HepG2 (cell line): ENCODE data around the gene CD200. TPM values are rescaled to one million over a fixed set of nuclear protein-coding genes. Genes with fewer than 3 reads are reported as not detected.

ENCODE experiments used
- ATAC-seq: fragments of 200-7000 bp; cut with Tn5 transposase; 3 replicates; pipeline ENCODE4 v1.9.1; 2020; ENCODE audit warnings: mild to moderate bottlenecking, moderate library complexity
- BruUV-seq: library from RNA; stranded (reverse); fragments of 400-500 nt; replicated peaks from 2 replicates; lab custom pipeline; 2021; lab: Mats Ljungman, UMichigan
- CTCF ChIA-PET: fragments of 300-600 bp; formaldehyde crosslinking; extraction: SDS; loops from one replicate; lab custom pipeline; 2021; ENCODE audit warnings: low total read pairs, inconsistent platforms, low intra/inter-chr PET ratio; lab: Yijun Ruan, JAX
- POLR2A ChIA-PET: fragments of 350-600 bp; sonication (Branson Sonifier 250); formaldehyde crosslinking; loops from one replicate; lab custom pipeline; 2020; ENCODE audit warnings: antibody characterized with exemption, inconsistent platforms; lab: Yijun Ruan, JAX
- DNase-seq: peaks from one replicate; pipeline ENCODE4 v3.0.0-alpha.2; 2015; ENCODE audit warnings: low spot score
- FAIRE-seq: peaks from 3 replicates; lab custom pipeline; 2011; peaks lifted over from hg19 to GRCh38; lab: Jason Lieb, UNC
- H2AFZ ChIP-seq: one replicate; pipeline ENCODE4 v1.6.1; 2011; ENCODE audit warnings: low read length, inconsistent platforms
- H3K27ac ChIP-seq: fragments of 300-600 bp; 3 replicates; pipeline ENCODE4 v1.8.0; 2011; ENCODE audit warnings: mixed run types, mild to moderate bottlenecking, mixed read lengths, low read length, inconsistent platforms; ENCODE audit not compliant: insufficient read depth; ENCODE audit errors: extremely low read length
- H3K27me3 ChIP-seq, 2 experiments: fragments of 200-600 bp in 1 of 2; 2 replicates in 1 of 2; 3 replicates in 1 of 2; pipeline versions ENCODE4 v1.6.0 to v1.8.0; 2011; ENCODE audit warnings: low read length in 2 of 2, mild to moderate bottlenecking in 2 of 2, moderate library complexity in 2 of 2, inconsistent platforms in 1 of 2; ENCODE audit not compliant: insufficient read depth in 2 of 2, control insufficient read depth in 1 of 2
- H3K36me3 ChIP-seq, 2 experiments: fragments of 200-600 bp in 1 of 2; replicated peaks in 1 of 2; 2 replicates in 1 of 2; 3 replicates in 1 of 2; pipeline versions ENCODE4 v1.5.1 to v1.8.0; 2011; ENCODE audit warnings: low read length in 2 of 2, inconsistent platforms in 1 of 2; ENCODE audit not compliant: insufficient read depth in 2 of 2, control insufficient read depth in 1 of 2
- H3K4me1 ChIP-seq: 2 replicates; pipeline ENCODE4 v1.5.1; 2012; ENCODE audit warnings: low read length, inconsistent platforms; ENCODE audit not compliant: insufficient read depth
- H3K4me2 ChIP-seq: 2 replicates; pipeline ENCODE4 v1.6.0; 2011; ENCODE audit warnings: low read depth, low read length, inconsistent platforms
- H3K4me3 ChIP-seq, 3 experiments: fragments of 200-600 bp in 1 of 3; sonication (generic), shearing (Covaris generic) in 1 of 3; replicated peaks in 1 of 3; 2 replicates each; pipeline ENCODE4 v1.5.1; 2011 to 2016; ENCODE audit warnings: low read length in 3 of 3, inconsistent platforms in 2 of 3, low read depth in 2 of 3, mild to moderate bottlenecking in 2 of 3, control low read depth in 1 of 3, mixed read lengths in 1 of 3; ENCODE audit not compliant: insufficient read depth in 1 of 3
- H3K79me2 ChIP-seq: one replicate; pipeline ENCODE4 v1.6.1; 2011; ENCODE audit warnings: low read length, inconsistent platforms; ENCODE audit not compliant: insufficient read depth
- H3K9ac ChIP-seq: 2 replicates; pipeline ENCODE4 v1.6.0; 2011; ENCODE audit warnings: mild to moderate bottlenecking, low read depth, low read length, inconsistent platforms; ENCODE audit not compliant: insufficient read depth
- H3K9me3 ChIP-seq: 2 replicates; pipeline ENCODE4 v1.5.1; 2012; ENCODE audit warnings: mild to moderate bottlenecking, low read length
- H4K20me1 ChIP-seq: 2 replicates; pipeline ENCODE4 v1.6.0; 2011; ENCODE audit warnings: inconsistent platforms, mild to moderate bottlenecking, low read length, moderate library complexity; ENCODE audit not compliant: insufficient read depth
- ERF ChIP-seq: IDR thresholded peaks from 2 replicates; pipeline ENCODE4 v1.6.1; 2018; ENCODE audit warnings: missing biosample characterization, missing genetic modification reagents
- MEIS2 ChIP-seq: sonication (generic); formaldehyde crosslinking; IDR thresholded peaks from 2 replicates; pipeline ENCODE4 v1.9.0; 2021; ENCODE audit warnings: mild to moderate bottlenecking, missing genetic modification reagents
- MYNN ChIP-seq: sonication (generic); formaldehyde crosslinking; IDR thresholded peaks from 2 replicates; pipeline ENCODE4 v1.4.0; 2020; ENCODE audit warnings: mild to moderate bottlenecking, low read depth, missing genetic modification reagents
- NFATC3 ChIP-seq: sonication (generic); formaldehyde crosslinking; IDR thresholded peaks from 2 replicates; pipeline ENCODE4 v1.5.1; 2020; ENCODE audit warnings: mild to moderate bottlenecking, missing genetic modification reagents
- TAF15 ChIP-seq: fragments of 200-400 bp; formaldehyde crosslinking; IDR thresholded peaks from one replicate; pipeline ENCODE4 v1.6.1; 2018; ENCODE audit warnings: mild to moderate bottlenecking, low read depth, low read length; ENCODE audit not compliant: poor library complexity, severe bottlenecking
- ZNF598 ChIP-seq: sonication (generic); formaldehyde crosslinking; IDR thresholded peaks from 2 replicates; pipeline ENCODE4 v1.5.1; 2020; ENCODE audit warnings: mild to moderate bottlenecking, missing genetic modification reagents, borderline replicate concordance
- ZNF614 ChIP-seq: IDR thresholded peaks from 2 replicates; pipeline ENCODE4 v1.6.1; 2018; ENCODE audit warnings: missing biosample characterization, missing genetic modification reagents, inconsistent platforms, borderline replicate concordance
- WGBS: methylation state at CpG from one replicate; pipeline ENCODE4 v1.1.6; 2017; ENCODE audit warnings: low lambda C conversion rate; 5-methylcytosine and 5-hydroxymethylcytosine counted together
- in situ Hi-C: cut with HindIII; loops from 2 replicates; pipeline ENCODE4 v1.10.0; 2017; ENCODE audit warnings: low pct_unique_long_range_greater_than_20kb; ENCODE audit not compliant: extremely low pct_ligation_motif_present
- intact Hi-C: fragments of 100-400 bp; cut with micrococcal nuclease; formaldehyde crosslinking; loops from one replicate; pipeline ENCODE4 v1.10.0; 2022; ENCODE audit not compliant: unreplicated experiment
- polyA plus RNA-seq, 8 experiments: library from polyadenylated mRNA; depleted of rRNA in 3 of 8; stranded (reverse) in 7 of 8; unstranded in 1 of 8; fragments of >200 nt; fragmentation: Illumina TruSeq in 4 of 8; extraction: Trizol in 4 of 8; gene quantifications; 2 replicates each; pipeline versions ENCODE4 v1.2.1 to v1.2.3, GENCODE V29; 2011 to 2016; ENCODE audit warnings: low read depth in 4 of 8, missing spikeins in 1 of 8, mixed read lengths in 1 of 8; ENCODE audit not compliant: insufficient read depth in 1 of 8
- total RNA-seq, 5 experiments: library from RNA; depleted of rRNA; stranded (reverse); fragments of >200 nt; fragmentation: Illumina TruSeq; extraction: Trizol; gene quantifications; 2 replicates each; pipeline ENCODE4 v1.2.3, GENCODE V29; 2016; ENCODE audit warnings: low read depth in 1 of 5
- TF ChIP-seq, protein P1 (sequence below): sonication (generic); formaldehyde crosslinking; IDR thresholded peaks from 2 replicates; pipeline ENCODE4 v1.4.0; 2020; ENCODE audit warnings: missing genetic modification reagents

Gene CD200
- total and polyA plus RNA-seq, 2 of the 13 experiments (the other 11 are each of a cell fraction or from before 2014, with no cell fraction given), result not detected

GRCh38 chr3:112334691-112335433 lies 1.9 kb downstream of the CD200 start:
- TF ChIP-seq ZNF614 (CRISPR knock-in tag) (no peak), TAF15 (no peak), NFATC3 (CRISPR knock-in tag) (no peak), ZNF598 (CRISPR knock-in tag) (no peak)
- TF ChIP-seq, all 625 proteins: peak for 0
- H3K36me3 ChIP-seq, result no peaks in the 10 kb centered on the region
- H4K20me1 ChIP-seq, result no peaks in the 10 kb centered on the region
- no peaks in the 10 kb centered on the region for H3K79me2 ChIP-seq
- ChIA-PET POLR2A (no interaction called here), CTCF (no interaction called here)
- DNase-seq (no peak), ATAC-seq (no peak), FAIRE-seq (no peak)
- H2AFZ ChIP-seq, result no peak overlapping the region
- no peak overlapping the region for H3K4me3 ChIP-seq
- WGBS, result 2% methylated on average over 6 of the region's 6 CpGs
- intact Hi-C loops, result no loop called here
- no peak overlapping the region for H3K9ac ChIP-seq
- H3K4me2 ChIP-seq, result no peak overlapping the region
- no peaks in the 10 kb centered on the region for H3K9me3 ChIP-seq
- H3K27ac ChIP-seq, result no peak overlapping the region
- in situ Hi-C loops, result no loop called here
- peaks cover 0 to 15% of the 10 kb centered on the region in 2 experiments; a peak in 3 of 5 replicates for H3K27me3 ChIP-seq
- no peaks in the 10 kb centered on the region for H3K4me1 ChIP-seq
- BruUV-seq, result no TSS peak

DNA sequence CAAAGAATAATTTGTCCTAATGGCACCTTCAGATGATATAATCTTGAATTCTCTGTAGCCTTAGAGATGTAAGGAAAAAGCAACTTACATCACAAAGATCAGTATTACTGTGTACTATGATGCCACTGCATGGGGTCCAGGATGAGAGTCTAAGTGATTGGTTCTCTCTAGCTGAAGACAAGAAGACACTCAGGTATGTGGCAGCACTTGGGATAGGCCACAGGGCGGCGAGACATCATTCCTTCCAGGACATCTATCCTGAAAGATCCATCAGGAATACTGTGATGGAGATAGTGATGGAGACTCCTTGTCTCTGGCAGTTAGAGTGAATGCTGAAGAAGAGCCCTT lies 2.5 kb downstream of the CD200 start:
- intact Hi-C loops, result no loop called here
- no peaks in the 10 kb centered on the region for H3K36me3 ChIP-seq
- no peaks in the 10 kb centered on the region for H3K79me2 ChIP-seq
- H3K27ac ChIP-seq, result no peak overlapping the region
- H3K4me2 ChIP-seq, result no peak overlapping the region
- H3K9ac ChIP-seq, result no peak overlapping the region
- no peaks in the 10 kb centered on the region for H4K20me1 ChIP-seq
- no peak for TF ChIP-seq MEIS2
- no peak for TF ChIP-seq ERF
- no peak for TF ChIP-seq MYNN (CRISPR knock-in tag)
- TF ChIP-seq, protein P1, sequence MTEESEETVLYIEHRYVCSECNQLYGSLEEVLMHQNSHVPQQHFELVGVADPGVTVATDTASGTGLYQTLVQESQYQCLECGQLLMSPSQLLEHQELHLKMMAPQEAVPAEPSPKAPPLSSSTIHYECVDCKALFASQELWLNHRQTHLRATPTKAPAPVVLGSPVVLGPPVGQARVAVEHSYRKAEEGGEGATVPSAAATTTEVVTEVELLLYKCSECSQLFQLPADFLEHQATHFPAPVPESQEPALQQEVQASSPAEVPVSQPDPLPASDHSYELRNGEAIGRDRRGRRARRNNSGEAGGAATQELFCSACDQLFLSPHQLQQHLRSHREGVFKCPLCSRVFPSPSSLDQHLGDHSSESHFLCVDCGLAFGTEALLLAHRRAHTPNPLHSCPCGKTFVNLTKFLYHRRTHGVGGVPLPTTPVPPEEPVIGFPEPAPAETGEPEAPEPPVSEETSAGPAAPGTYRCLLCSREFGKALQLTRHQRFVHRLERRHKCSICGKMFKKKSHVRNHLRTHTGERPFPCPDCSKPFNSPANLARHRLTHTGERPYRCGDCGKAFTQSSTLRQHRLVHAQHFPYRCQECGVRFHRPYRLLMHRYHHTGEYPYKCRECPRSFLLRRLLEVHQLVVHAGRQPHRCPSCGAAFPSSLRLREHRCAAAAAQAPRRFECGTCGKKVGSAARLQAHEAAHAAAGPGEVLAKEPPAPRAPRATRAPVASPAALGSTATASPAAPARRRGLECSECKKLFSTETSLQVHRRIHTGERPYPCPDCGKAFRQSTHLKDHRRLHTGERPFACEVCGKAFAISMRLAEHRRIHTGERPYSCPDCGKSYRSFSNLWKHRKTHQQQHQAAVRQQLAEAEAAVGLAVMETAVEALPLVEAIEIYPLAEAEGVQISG, result no peak
- ChIA-PET CTCF (no interaction called here), POLR2A (no interaction called here)
- WGBS, result 8% methylated on average over 2 of the region's 2 CpGs
- BruUV-seq, result no TSS peak
- ATAC-seq, result no peak
- in situ Hi-C loops, result no loop called here
- peaks cover 0 to 15% of the 10 kb centered on the region in 2 experiments; a peak in 3 of 5 replicates for H3K27me3 ChIP-seq
- no peak overlapping the region for H2AFZ ChIP-seq
- no peak overlapping the region for H3K4me3 ChIP-seq
- H3K4me1 ChIP-seq, result no peaks in the 10 kb centered on the region
- FAIRE-seq, result no peak
- H3K9me3 ChIP-seq, result no peaks in the 10 kb centered on the region
- no peak for DNase-seq
